Smooth muscle cell (in vitro differentiated cells): ENCODE results near the gene NCKAP5. TPM values are rescaled to one million over a fixed set of nuclear protein-coding genes. Genes with fewer than 3 reads are reported as not detected.
"Not testable (repeated sequence)": the region's sequence is repeated elsewhere in the genome, so short reads cannot be mapped to it uniquely, and the experiment has no call there.

Experiments used
- DNase-seq: peaks from one replicate; lab custom pipeline; 2025; ENCODE audit not compliant: unreplicated experiment; lab: John Stamatoyannopoulos, UW
- H2AFZ ChIP-seq: fragments of 200-600 bp; sonication (generic); 2 replicates; pipeline ENCODE4 v1.6.0; 2016; ENCODE audit warnings: antibody characterized with exemption, low read depth, mild to moderate bottlenecking
- H3F3A ChIP-seq: fragments of 200-600 bp; sonication (generic); 2 replicates; pipeline ENCODE4 v1.6.0; 2017; ENCODE audit warnings: antibody characterized with exemption, low read depth
- H3K27ac ChIP-seq: fragments of 200-600 bp; sonication (generic); 2 replicates; pipeline ENCODE4 v1.5.1; 2016; ENCODE audit warnings: low read depth, mild to moderate bottlenecking
- H3K27me3 ChIP-seq: fragments of 200-600 bp; sonication (generic); 2 replicates; pipeline ENCODE4 v1.6.1; 2016; ENCODE audit warnings: low read depth, mild to moderate bottlenecking
- H3K36me3 ChIP-seq: fragments of 200-600 bp; sonication (generic); 2 replicates; pipeline ENCODE4 v1.5.1; 2016; ENCODE audit warnings: low read depth
- H3K4me1 ChIP-seq: fragments of 200-600 bp; sonication (generic); 2 replicates; pipeline ENCODE4 v1.5.1; 2016; ENCODE audit warnings: low read depth
- H3K4me2 ChIP-seq: fragments of 200-600 bp; sonication (generic); 2 replicates; pipeline ENCODE4 v1.6.0; 2016; ENCODE audit warnings: mild to moderate bottlenecking
- H3K4me3 ChIP-seq: fragments of 200-600 bp; sonication (generic); 2 replicates; pipeline ENCODE4 v1.5.1; 2016; ENCODE audit warnings: mild to moderate bottlenecking
- H3K79me2 ChIP-seq: fragments of 200-600 bp; sonication (generic); 2 replicates; pipeline ENCODE4 v1.6.0; 2016; ENCODE audit warnings: low read depth, mild to moderate bottlenecking
- H3K9ac ChIP-seq: fragments of 200-600 bp; sonication (generic); 2 replicates; pipeline ENCODE4 v1.6.0; 2016; ENCODE audit warnings: low read depth
- H3K9me3 ChIP-seq: fragments of 200-600 bp; sonication (generic); replicated peaks from 2 replicates; pipeline ENCODE4 v1.5.1; 2016; ENCODE audit warnings: low read depth
- H4K20me1 ChIP-seq: fragments of 200-600 bp; sonication (generic); 2 replicates; pipeline ENCODE4 v1.6.0; 2016; ENCODE audit warnings: low read depth
- CTCF ChIP-seq: fragments of 200-600 bp; sonication (generic); IDR thresholded peaks from 2 replicates; pipeline ENCODE4 v1.5.1; 2017; ENCODE audit warnings: borderline replicate concordance, mild to moderate bottlenecking, antibody characterized with exemption; ENCODE audit not compliant: insufficient read depth, poor library complexity, severe bottlenecking
- WGBS: methylation state at CpG from one replicate; pipeline ENCODE4 v1.1.7; 2016; ENCODE audit warnings: low lambda C conversion rate; 5-methylcytosine and 5-hydroxymethylcytosine counted together
- polyA plus RNA-seq: library from polyadenylated mRNA; unstranded; fragments of >200 nt; fragmentation: Nextera tagmentation; extraction: Ambion mirVana; gene quantifications from 2 replicates; pipeline ENCODE4 v1.2.1, GENCODE V29; 2016
- total RNA-seq: library from RNA; depleted of rRNA; stranded (reverse); fragments of >200 nt; gene quantifications from 2 replicates; pipeline ENCODE4 v1.2.3, GENCODE V29; 2014

Gene NCKAP5
- total and polyA plus RNA-seq, 2 experiments from 2014 or later = 4.6 to 9.5 TPM

- Histone ChIP-seq H3K4me3 (no peak overlapping the region), H3F3A (no peaks in the 10 kb centered on the region), H3K27me3 (no peaks in the 10 kb centered on the region), H3K9me3 (no peaks in the 10 kb centered on the region), H3K27ac (no peak overlapping the region), H3K79me2 (no peaks in the 10 kb centered on the region), H3K36me3 (no peaks in the 10 kb centered on the region), H4K20me1 (no peaks in the 10 kb centered on the region), H3K4me2 (no peak overlapping the region), H2AFZ (no peak overlapping the region), H3K9ac (no peak overlapping the region), H3K4me1 (no peaks in the 10 kb centered on the region)
- DNase-seq = no peak
- no peak for TF ChIP-seq CTCF
- WGBS = 88% methylated on average over 9 of the region's 9 CpGs
These were observed 756.9 kb downstream of the NCKAP5 start for GRCh38 chr2:132811148-132811915.

DNA sequence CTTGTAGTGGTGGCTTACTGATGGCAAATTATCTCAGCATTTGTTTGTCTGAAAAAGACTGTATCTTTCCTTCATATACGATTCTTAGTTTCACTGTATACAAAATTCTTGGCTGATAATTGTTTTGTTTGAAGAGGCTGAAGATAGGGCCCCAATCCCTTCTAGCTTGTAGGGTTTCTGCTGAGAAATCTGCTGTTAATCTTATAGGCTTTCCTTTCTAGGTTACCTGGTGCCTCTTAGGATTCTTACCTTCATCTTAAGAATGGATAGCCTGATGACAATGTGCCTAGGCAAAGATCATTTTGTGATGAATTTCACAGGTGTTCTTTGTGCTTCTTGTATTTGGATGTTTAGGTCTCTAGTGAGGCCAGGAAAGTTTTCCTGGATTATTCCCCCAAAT lies 758.3 kb downstream of the NCKAP5 start:
- WGBS = 76% methylated on average over 1 of the region's 1 CpG
- H3K9me3 ChIP-seq, H3F3A ChIP-seq, H3K9ac ChIP-seq, H4K20me1 ChIP-seq, H3K79me2 ChIP-seq, H3K27me3 ChIP-seq, H3K4me1 ChIP-seq, H2AFZ ChIP-seq, DNase-seq, H3K4me3 ChIP-seq, H3K27ac ChIP-seq, H3K4me2 ChIP-seq, H3K36me3 ChIP-seq: not testable (repeated sequence)

GRCh38 chr2:132804051-132804450 lies 764.2 kb downstream of the NCKAP5 start:
- Histone ChIP-seq H3K9me3 (no peaks in the 10 kb centered on the region), H3K79me2 (no peaks in the 10 kb centered on the region), H3K27ac (peak overlapping the region; percentile 78), H4K20me1 (no peaks in the 10 kb centered on the region), H3K4me2 (peak overlapping the region; percentile 55), H3K36me3 (no peaks in the 10 kb centered on the region), H2AFZ (peak overlapping the region; percentile 22), H3K9ac (peak overlapping the region; percentile 10), H3K4me3 (no peak overlapping the region), H3K27me3 (no peaks in the 10 kb centered on the region), H3K4me1 (peaks cover 12% of the 10 kb centered on the region), H3F3A (no peaks in the 10 kb centered on the region)
- 28% methylated on average over 4 of the region's 4 CpGs for WGBS
- DNase-seq = no peak
- no peak for TF ChIP-seq CTCF

DNA sequence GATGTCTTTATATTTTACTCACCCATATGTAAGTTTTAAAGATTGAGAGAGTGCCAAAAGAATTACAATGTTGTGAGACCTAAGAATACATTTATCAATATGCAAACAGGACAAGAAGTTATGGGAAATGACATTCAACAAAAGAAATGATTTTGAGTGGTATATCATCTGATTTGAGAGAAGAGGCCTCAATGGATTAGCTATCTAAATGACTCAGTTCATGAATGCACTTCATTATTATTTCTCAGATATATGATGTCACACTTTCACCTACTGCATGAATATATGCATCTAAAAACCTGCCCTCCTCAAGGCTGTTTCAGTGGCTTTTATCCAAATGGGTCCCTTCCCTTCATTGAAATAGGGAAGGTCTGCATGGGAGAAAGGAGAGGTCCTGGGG lies 769.9 kb downstream of the NCKAP5 start:
- no peaks in the 10 kb centered on the region for H3F3A ChIP-seq
- no peaks in the 10 kb centered on the region for H4K20me1 ChIP-seq
- no peaks in the 10 kb centered on the region for H3K9me3 ChIP-seq
- no peak overlapping the region for H3K4me2 ChIP-seq
- H2AFZ ChIP-seq = no peak overlapping the region
- H3K79me2 ChIP-seq = no peaks in the 10 kb centered on the region
- no peaks in the 10 kb centered on the region for H3K27me3 ChIP-seq
- DNase-seq = no peak
- no peak overlapping the region for H3K4me3 ChIP-seq
- no peak for TF ChIP-seq CTCF
- H3K36me3 ChIP-seq = no peaks in the 10 kb centered on the region
- H3K9ac ChIP-seq = no peak overlapping the region
- H3K4me1 ChIP-seq = no peaks in the 10 kb centered on the region
- H3K27ac ChIP-seq = no peak overlapping the region
